GM21526 (cell line): ENCODE data around the gene ZNF534.
"Not testable (repeated sequence)": the region's sequence is repeated elsewhere in the genome, so short reads cannot be mapped to it uniquely, and the experiment has no call there.

Experiments
- ATAC-seq: cut with Tn5 transposase; IDR thresholded peaks from one replicate; pipeline ENCODE4 v1.9.1; 2021; ENCODE audit warnings: moderate library complexity; ENCODE audit not compliant: unreplicated experiment, low FRiP score

ZNF534 gene

DNA sequence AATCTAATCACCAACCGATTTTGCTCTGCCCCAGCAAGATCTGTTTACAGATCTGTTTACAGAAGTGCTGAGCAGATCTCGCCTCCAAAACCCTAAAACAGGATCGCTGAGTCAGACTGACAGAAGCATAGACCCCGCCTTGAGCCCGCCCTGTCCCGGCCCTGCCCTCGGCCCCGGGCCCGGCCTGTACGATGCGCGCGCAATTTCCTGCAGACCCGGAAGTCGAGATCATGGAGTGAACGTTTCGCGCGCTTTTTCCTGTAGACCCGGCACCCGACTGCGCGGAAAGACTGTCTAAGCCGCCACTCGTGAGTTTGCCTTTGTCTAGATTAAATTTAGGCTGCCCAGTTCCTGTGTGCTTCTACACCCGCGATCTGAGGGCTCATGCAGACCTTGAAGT is at the start of gene ZNF534:
Gene ZNF534 (plus strand): TSS at position 212 of the 400 bp plus-strand sequence. CDS start 2,327 bp downstream, outside the sequence.
- no peak for ATAC-seq

DNA sequence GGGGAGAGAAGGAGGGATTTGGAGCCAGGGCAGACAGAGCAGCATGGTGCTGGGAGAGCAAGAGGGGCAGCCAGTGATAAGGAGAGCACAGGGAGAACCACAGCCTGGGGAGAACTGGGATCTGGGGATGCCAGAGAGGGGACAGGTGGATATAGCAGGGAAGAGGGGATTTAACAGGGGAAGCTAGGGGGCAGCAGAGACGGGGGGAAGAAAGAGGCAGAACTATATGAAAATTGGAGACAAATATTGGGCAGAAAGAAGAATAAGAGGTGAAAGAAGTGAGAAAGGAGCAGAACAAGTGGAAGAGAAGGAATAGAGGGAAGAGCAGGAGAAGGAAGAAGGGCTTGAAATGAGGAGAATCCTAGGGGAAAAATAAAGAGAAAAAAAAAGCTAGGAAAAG is 37.8 kb upstream of the ZNF534 start:
- no peak for ATAC-seq

DNA sequence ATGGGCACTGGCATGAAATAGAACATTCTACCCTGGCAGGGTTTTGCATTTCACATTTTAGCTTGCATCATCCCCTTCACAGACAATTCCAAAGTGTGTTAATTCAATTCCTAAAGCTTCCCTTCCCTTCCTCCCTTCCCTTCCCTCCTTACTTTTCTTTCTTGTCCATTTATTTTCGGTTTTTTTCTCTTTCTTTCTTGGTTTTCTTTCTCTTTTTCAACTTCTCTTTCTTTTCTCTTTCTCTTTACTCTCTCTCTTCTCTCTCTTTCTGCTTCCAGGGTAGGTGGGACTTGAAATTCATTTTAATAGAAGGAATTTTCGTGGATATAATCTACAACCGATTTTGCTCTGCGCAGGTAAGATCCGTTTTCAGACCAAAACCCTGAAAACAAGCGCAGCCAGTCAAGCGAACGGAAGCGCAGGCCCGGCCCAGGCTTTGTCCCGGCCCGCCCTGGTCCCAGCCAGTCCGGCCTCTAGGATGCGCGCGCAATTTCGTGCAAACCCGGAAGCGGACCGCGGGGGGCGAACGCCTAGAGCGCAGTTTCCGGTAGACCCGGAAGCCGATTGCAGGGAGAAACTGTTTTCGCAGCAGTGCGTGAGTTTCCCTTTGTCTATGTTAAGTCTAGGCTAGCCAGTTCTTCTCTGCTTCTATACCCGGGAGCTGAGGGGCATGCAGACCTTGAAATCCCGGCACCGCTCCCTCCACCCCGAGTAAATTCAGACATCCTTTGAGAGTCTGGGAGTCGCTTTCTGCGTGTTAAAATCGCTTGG is 31.5 kb upstream of the ZNF534 start, which contains the start of gene ZNF528:
Gene ZNF528 (plus strand): TSS at position 540 of the 771 bp plus-strand sequence. CDS start 4,165 bp downstream, outside the sequence.
- ATAC-seq = no peak

DNA sequence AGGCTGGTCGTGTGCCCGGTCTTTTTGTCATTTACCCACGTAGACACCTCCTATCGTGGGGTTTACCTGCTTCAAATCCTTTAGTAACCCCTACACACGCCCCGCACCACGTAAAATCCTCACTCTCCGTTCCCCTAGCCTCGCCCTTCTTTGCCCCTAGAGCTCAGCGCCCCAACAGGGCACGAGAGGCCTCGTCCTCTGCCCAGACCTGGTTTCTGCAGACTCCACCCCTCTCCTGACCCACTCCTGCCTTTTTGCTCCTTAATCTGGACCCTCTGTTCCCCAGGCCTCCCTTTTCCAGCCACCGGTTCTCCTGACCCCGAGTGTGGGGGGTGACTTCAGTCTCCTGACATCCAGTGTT is 30.9 kb upstream of the ZNF534 start:
- ATAC-seq = no peak

DNA sequence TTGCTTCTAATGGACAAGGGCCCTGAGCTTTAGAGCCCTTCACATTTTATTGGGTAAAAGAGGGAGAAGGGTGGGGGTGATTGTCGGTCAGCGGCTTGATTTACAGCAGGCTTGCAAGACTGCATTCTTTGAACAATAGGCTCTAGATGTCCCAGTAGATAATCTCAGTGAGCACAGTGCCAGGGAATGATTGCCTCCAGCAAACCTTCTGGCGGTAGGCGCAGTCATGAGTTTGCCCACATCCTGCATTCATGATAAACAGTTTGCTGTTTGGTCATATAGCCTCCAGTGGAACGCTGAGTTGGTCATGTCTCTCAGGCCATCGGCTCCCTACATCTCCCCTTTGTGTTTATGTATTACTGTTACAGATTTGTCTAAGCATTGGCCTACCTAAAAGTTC is 18.7 kb upstream of the ZNF534 start:
- ATAC-seq = no peak

DNA sequence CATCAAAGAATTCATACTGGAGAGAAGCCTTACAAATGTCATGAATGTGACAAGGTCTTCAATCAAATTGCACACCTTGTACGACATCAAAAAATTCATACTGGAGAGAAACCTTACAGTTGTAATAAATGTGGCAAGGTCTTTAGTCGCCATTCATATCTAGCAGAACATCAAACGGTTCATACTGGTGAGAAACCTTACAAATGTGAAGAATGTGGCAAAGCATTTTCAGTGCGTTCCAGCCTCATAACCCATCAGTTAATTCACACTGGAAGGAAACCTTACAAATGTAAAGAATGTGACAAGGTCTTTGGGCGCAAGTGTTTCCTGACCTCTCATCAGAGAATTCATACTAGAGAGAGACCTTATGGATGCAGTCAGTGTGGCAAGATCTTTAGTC is 13.2 kb upstream of the ZNF534 start:
- no peak for ATAC-seq

DNA sequence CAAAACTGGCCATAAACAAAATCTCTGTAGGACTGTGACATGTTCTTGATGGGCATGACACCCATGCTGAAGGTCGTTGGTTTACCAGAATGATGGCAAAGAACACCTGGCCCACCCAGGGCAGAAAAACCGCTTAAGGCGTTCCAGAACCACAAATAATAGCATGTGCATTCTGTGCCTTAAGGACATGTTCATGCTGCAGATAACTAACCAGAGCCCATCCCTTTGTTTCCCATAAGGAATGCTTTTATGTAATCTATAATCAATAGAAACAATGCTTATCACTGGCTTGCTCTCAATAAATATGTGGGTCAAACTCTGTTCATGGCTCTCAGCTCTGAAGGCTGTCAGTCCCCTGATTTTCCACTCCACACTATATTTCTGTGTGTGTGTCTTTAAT is 13.2 kb downstream of the ZNF534 start:
- ATAC-seq = no peak

DNA sequence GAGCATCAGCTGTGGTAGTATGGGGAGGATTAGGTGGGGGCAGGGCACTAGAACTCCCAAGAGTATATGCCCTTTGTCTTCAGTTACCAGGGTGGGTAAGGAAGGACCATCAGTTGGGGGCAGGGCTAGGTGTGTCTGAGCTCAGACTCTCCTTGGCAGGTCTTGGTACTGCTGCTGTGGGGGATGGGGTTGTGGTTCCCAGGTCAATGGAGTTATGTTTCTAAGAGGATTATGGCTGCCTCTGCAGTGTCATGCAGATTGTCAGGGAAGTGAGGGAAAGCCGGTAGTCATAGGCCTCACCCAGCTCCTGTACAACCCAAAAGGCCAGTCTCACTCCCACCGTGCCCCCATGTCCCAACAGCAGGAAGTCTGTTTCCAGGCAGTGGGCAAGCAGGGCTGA is 15.6 kb downstream of the ZNF534 start:
- no peak for ATAC-seq

DNA sequence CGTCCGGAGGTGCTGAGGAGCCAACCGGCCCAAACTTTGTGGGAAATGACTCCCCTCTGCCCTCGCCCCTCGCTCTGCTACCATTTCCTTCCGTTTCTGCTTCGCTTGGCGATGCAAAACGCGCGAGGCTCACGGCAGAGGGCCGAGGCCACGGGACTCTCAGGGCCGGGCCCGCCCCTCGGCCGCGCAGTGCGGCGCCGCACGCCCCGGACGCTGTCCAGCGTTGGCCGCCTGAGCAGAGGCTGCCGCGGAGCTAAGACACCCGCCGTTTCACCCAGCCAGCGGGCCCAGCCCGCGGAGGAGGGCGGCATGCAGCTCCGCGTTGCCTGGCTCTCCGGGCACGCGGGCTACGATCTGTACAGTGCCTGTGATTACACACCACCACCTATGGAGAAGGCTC is 22.3 kb downstream of the ZNF534 start:
- no peak for ATAC-seq

DNA sequence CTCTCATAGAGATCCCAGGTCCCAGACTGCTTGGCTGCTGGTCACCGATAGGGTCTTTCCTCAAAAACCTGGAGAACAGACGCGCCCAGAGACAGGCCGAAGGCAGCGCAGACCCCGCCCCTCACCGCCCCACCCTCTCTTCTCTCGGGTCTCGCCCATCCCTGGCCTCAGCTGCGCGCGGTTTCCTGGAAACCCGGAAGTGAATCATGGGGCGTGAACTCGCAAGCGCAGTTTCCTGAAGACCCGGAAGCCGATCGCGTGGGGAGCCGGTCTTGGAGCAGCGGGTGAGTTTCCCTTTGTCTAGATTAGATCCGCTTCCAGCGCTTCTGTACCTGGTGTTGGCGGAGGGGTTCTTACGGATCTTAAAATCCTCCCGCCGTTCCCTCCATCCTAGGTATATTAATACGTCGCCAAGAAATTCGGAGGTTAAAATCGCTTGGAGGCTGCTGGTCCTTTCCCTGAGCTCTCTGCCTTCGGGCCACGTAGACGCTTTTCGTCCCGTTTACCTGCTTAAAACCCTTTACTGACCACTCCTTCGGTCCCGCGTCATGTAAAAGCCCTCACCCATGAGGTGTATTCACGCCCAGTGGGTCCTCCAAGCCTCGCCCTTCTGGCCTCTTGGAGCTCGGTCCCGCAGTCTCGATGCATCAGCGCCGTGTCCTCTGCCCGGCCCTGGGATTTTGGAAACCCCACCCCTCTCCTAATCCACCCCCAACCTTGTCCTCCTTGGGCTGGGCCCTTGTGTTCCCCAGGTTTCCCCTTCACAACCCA is 24.6 kb downstream of the ZNF534 start, which contains the start of gene ZNF578:
Gene ZNF578 (plus strand): TSS at position 230 of the 771 bp plus-strand sequence. CDS start 48,293 bp downstream, outside the sequence.
- ATAC-seq = no peak

DNA sequence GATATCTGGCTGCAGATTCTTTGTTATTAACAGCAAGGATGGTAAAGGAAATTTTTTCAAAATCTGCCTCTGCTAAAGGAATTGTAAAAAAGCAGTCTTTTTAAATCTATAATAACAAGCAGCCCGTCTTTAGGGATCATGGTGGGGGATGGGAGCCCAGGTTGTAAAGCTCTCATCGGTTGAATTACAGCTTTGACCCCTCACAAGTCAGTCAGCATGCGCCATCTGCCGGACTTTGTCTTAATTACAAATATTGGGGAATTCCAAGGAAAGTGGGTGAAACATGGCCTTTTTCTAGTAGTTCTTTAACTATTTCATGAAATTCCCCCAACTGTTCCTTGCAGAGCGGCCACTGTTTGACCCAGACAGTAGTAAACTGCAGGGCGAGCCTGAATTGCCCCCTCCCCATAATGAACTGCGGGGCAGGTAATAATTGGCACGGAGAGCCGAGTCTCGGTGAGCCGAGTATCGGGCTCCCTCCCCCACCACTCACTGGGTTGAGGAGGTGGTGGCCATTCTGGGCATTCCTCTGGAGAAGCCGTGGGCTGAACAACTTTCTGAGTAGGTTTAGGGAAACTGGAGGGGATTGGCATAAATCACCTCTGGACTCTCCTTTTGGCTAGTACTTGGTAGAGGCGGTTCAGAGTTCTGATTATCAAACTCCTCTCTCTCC is 36.0 kb downstream of the ZNF534 start:
- ATAC-seq = no peak

DNA sequence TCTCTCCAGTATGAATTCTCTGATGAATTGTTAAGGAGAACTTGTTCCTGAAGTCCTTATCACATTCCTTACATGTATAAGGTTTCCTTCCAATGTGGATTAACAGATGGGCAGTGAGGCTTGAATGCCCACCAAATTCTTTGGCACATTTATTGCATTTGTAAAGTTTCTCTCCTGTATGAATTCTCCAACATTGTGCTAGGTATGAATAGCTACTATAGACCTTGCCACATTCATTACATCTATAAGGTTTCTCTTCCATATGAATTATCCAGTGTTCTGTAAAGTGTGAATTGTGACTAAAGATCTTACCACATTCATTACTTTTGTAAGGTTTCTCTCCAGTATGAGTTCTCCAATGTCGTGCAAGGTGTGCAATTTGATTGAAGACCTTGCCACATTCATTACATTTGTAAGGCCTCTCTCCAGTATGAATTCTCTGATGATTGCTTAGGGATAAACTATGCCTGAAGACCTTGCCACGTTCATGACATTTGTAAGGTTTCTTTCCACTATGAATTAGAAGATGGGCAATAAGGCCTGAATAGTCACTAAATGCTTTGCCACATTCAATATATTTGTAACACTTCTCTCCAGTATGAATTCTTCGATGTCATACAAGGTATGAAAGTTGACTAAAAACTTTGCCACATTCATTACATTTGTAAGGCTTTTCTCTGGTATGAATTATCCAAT is 44.9 kb downstream of the ZNF534 start:
- no peak for ATAC-seq

DNA sequence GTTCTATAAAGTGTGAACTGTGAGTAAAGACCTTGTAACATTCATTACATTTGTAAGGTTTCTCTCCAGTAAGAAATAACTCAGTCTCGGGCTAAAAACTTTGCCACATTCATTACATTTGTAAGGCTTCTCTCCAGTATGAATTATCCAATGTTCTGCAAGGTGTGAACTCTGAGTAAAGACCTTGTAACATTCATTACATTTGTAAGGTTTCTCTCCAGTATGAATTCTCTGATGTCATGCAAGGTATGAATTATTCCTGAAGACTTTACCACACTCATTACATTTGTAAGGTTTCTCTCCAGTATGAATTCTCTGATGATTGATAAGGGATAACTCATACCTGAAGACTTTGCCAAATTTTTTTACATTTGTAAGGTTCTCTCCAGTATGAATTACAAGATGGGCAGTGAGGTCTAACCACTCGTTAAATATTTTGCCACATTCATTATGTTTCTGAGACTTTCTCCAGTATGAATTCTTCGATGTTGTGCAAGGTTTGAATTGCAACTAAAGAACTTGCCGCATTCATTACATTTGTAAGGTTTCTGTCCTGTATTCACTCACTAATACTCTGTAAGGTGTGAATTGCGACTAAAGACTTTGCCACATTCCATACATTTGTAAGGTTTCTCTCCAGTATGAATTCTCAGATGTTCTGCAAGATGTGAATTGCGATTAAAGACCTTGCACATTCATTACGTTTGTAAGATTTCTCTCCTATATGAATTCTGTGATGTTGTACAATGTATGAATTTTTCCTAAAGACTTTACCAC is 45.6 kb downstream of the ZNF534 start:
- ATAC-seq = no peak

DNA sequence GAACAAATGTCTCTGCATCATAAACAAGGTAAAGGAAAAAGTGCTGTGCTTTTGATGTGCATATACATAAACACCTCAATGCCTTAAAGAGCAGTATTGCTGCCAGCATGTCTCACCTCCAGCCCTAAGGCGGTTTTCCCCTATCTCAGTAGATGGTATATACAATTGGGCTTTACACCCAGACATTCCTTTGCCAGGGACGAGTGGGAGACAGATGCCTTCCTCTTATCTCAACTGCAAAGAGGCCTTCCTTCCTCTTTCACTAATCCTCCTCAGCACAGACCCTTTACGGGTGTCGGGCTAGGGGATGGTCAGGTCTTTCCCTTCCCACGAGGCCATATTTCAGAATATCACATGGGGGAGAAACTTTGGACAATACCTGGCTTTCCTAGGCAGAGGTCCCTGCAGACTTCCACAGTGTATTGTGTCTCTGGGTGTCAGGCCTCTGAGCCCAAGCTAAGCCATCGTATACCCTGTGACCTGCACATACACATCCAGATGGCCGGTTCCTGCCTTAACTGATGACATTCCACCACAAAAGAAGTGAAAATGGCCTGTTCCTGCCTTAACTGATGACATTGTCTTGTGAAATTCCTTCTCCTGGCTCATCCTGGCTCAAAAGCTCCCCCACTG is 55.3 kb downstream of the ZNF534 start:
- not testable (repeated sequence) for ATAC-seq

DNA sequence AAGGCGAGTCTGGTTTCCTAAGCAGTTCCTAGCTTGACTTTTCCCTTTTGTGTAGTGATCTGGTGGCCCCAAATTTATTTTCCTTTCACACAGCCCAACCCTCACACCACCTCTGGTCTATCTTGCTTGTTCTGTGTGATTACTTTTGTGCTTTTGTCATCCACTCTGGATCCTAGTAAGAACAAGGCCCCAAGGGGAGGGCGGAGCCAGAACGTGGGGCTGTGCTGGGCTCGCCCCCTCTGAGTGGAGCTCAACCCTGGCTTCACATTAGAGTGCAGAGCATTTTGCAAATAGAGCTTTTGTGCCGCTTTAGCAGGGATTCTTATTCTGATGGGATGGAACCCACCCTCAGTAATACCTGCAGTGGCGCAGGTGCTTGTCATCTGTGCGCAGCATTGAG is 56.1 kb downstream of the ZNF534 start:
- ATAC-seq = not testable (repeated sequence)

DNA sequence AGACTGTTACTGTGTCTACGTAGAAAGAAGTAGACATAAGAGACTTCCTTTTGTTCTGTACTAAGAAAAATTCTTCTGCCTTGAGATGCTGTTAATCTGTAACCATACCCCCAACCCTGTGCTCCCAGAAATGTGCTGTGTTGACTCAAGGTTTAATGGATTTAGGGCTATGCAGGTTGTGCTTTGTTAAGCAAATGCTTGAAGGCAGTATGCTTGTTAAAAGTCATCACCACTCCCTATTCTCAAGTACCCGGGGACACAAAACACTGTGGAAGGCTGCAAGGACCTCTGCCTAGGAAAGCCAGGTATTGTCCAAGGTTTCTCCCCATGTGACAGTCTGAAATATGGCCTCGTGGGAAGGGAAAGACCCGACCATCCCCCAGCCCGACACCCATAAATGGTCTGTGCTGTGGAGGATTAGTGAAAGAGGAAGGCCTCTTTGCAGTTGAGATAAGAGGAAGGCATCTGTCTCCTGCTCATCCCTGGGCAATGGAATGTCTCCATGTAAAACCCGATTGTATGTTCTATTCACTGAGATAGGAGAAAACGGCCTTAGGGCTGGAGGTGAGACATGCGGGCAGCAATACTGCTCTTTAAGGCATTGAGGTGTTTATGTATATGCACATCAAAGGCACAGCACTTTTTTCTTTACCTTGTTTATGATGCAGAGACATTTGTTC is 56.8 kb downstream of the ZNF534 start:
- ATAC-seq = not testable (repeated sequence)

DNA sequence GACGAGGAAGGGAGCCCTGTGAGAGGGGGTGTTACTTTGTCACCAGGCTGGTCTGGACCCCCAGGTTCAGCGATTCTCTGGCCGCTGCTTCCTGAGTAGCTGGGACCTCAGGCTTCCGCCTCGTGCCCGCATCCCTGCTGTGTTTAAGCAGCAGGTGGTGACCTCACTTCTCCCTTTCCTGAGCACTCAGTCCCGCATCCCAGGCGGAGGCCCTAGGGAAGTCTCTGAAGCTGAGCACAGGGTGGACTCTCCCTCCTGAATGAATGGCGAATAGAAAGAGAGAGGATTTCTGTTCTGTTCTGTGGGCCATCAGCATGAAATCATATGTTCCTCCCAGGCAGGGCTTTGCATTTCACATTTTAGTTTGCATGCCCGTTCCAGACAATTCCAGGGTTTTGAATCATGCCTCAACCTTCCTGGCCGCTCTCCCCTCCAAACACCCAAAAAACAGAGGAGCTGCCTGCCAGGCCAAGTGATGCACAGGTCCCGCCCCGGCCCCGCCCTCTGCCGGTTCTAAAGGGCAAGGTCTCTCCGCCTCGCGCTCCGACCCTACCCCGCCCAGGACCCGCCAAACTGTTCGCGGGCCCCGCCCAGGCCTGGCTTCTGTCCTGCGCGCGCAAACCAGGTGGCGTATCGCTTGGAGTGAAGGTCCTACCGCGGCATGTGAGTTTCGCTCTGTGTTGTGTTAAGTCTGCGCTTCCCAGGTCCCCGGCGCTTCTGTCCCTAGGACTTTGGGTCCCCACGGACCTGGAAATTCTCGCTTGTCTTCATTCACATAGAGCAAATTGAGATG is 63.4 kb downstream of the ZNF534 start:
- no peak for ATAC-seq

DNA sequence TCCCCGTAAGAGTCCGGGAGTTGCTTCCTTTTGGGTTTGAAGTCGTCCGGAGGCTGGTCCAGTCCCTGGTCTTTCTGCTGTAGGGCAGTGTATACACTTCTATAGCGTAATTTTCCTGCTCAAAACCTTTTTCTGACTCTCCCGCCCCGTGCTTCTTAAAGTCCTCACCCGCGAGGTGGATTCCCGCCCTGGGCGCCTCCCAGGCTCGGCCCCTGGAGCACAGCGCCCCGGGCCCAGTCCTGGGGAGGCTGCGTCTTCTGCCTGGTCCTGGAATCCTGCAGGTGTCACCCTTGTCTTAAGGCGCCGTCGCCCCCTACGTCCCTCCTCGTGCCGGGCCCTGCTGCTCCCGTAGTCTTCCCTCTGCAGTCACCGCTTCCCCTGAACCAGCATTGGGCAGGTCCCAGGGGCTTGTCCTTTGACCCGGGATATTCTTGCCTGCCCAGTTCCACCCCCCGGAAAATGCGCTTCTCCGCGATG is 64.1 kb downstream of the ZNF534 start:
- ATAC-seq = no peak
